ENCODE results near the gene ATP2B2. TPM values are rescaled to one million over a fixed set of nuclear protein-coding genes. Genes with fewer than 3 reads are reported as not detected.

ATP2B2 gene
- polyA plus RNA-seq, 12 donors: 0.85 to 11.8 (median 3.6) TPM; not detected in 2

DNA sequence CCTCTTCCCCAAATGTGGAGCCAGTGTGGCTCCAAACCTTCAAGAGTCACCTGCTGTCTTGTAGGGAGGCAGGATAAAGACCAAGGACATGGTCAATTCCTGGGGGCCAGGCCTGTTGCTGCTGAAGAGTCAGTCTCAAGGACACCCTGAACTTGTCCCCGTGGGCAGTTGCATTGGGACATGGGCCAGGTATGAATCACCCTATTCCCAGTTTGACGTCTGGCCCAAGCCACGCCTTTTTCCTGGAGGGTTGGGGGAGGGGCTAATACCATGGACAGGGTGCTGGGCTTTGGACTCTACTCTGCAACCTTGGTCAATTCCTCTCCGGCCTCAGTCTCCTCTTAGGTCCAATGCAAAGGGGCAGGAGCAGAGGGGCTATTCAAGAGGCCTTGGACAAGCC lies 10.4 kb downstream of the ATP2B2 start:
- no peak for DNase-seq

DNA sequence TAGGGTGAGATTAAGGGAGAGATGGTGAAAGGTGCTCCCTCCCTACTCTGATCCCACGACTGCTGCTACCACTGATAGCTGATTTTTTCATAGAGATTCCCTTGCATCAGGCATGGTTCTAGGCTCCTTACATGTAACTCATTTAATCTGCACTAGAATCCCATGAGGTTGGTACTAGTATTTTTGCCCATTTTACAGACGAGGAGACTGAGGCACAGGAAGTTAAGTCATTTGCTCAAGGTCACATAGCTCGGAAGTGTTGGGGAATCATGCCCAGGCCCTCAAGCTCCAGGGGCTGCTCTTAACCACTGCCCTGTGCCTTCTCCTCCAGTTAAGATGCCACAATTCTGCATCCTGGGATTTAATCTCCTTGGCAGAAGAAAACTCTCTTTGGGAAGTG lies 11.2 kb downstream of the ATP2B2 start:
- DNase-seq: no peak

DNA sequence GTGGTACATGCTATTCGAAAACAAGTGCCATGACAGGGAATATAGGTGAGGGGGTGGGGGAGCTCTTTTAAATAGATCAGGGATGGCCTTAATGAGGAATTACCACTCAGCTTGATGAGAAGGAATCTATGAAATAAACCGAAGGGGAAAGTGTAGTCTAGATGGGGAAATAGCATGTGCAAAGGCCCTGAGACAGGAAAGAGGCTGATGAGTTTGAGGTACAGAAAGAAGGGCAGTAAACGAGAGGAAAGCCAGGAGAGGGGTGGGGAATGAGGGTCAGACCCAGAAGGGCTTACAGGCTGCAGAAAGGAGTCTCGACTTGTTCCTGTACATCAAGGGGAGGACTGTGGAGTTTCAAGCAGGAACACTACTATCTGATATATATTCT lies 12.2 kb downstream of the ATP2B2 start:
- no peak for DNase-seq

DNA sequence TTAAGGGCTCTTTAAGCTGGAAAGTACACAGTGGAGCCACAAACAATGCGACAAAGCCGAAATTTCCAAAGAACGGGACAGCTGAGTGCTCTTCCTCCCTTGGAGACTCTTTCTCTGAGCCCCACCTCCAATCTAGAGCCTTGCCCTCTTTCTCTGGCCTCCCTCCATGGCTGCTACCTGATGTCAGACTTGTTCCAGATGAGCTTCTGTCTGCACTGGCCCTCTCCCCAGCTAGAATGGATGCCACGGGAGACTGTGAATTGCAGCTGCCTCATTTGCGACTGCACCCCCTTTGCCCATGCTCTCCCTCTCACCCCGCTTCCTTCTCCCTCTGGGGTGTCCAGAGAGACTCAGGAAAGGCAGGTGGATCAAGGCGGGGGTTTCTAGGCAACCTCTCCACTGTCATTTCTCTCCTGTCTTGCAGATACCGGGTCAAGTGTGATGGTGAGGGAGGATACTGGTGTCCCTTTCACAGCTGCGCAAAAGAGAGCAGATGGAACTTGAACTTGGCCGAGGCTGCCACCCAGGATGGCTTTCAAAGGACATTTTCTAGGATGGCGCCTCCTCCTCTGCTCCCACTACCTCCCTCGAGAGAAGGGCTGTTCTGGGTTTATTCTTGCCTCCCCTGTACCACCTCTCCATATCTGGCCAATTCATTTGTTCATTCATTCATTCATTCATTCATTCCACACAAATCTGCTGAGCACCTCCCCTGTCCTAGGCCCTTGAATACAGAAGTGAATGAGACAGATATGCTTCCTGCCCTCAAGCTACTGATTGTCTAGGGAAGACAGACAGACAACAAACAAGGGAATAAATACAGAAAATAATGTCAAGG lies 12.8 kb downstream of the ATP2B2 start:
- no peak for DNase-seq

DNA sequence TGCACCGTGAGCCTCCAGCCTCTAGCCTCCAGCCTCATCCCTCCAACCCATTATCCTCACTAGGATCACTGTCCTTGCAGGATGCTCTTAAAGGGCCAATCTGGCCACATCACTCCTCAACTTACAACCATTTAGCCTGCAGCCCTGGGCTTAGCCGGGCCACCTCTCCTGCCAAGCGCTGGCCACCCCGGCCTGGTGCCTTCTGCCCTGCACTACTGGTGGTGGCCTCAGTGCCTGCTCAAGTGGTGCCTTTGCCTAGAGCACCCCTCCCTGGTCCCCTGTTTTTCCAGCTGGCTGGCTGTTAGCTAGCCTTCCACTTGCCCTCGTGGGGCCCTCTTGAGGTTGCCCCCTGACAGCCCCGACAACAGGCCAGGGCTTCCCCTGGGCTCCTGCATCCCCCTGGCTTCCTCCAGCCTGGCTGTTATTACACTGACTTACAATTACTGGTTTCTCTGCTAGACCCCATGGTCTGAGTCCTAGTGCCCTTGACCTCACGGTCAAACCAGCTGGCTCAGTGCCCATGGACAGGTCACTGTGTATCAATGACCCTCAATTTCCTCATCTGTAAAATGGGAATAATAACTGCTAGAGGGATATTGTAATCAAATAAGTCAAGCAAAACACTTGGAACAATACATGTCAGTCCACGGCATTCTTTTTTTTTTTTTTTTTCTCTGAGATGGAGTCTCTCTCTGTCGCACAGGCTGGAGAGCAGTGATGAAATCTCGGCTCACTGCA lies 15.5 kb downstream of the ATP2B2 start:
- DNase-seq: no peak

DNA sequence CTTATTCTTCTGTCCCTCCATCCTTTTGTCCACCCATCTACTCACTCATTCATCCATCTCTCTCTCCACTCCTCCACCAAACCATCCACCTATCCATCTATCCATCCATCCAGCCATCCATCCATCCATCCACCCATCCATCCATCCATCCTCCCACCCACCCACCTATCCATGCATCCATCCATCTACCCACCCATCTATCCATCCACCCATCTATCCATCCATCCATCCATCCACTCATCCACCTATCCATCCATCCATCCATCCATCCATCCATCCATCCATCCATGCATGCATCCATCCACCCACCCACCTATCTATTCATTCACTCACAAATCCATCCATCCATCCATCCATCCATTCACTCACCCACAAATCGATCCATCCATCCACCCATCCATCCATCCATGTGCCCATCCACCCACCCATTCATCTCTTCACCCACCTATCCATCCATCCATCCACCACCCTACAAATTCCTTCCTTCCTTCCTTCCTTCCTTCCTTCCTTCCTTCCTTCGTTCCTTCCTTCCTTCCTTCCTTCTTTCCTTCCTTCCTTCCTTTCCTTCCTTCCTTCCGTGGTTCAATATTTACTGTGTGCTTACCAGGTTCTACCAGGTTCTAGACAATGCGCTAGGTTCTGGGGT lies 17.3 kb downstream of the ATP2B2 start:
- DNase-seq: no peak

DNA sequence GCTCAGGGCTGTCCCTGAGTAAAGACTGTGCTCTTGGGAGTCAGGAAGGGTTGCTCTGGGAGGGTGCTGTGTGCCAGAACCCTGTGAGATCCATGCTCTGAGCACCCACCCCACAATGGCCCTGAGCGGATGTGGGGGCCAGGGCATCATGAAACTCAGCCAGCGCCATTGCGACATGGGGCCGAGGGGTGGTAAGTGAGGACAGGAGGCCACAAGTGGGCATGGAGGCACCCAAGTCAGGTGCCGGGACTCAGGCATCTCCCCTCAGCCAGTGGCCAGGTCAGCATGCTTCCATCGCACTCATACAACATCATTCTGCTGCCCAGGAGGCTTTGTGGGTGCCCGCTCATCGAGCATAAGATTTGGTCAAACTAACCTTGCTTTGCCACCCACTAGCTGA lies 19.6 kb downstream of the ATP2B2 start:
- no peak for DNase-seq

DNA sequence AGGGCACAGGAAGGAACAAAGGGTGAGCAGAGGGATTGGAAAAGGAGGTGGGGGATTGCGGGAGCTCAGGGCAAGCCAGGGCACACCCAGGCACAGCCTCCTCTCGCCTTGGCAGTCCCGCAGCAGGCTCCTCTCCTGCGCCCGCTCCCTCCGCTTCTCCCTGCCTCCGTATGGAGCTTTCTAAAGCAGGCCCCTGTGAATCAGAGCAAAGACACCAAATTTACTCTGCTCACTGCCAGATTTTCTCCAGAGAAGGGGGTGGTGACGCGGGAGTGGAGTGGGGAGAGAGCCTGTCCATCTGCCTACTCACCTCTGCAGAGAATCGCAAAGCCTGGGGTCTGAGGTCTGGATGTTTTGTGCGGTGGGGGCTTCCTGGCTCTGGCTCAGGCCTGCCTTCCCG lies 20.0 kb downstream of the ATP2B2 start:
- no peak for DNase-seq

DNA sequence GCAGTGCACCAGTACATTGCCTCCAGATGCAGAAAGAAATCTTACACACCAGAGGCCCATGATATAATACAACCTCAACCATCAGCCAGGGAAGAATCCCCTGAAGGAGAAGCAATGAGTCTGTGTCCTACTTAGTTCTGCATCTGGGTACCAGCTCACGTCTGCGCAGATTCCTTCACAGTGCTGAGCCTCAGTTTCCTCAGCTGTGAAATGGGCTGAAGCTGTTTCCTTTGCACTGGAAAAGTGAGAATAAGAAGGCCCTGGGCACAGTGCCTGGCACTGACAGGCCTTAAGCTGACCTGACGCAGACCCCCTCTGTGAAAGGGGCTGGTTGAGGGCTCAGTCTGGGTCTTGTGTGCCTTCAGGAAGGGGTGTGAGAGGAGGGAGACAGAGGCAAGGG lies 20.7 kb downstream of the ATP2B2 start:
- no peak for DNase-seq

DNA sequence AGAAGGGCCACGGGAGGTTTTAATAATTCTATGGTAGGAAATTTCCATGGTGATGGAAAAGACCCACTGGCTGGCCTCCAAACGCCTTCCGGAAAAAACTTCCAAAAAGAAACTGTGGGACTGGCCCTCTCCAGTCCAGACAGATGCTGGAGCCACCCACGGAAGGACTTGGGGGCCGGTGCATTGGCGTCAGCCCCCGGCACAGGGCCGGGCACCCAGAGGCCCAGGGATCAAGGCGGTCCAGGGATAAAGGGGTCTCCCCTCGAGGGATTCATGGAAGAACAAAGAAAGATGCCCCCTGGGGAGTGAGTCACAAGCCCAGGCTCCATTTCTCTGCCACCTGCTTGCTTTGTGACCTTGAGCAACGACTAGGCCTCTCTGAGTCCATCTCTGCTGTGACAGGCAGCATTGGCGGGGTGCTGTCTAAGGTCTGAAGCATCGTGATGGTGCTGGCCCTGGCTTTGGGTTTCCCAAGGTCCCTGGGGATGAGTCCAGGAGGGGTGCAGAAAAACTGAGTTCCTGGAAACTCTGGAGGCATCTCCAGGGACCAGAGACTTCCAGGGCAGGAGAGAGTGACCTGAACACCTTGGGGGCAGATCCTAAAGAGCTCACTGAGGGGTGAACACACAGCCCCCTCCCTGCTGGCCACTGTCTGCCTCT lies 21.6 kb downstream of the ATP2B2 start:
- DNase-seq: no peak

DNA sequence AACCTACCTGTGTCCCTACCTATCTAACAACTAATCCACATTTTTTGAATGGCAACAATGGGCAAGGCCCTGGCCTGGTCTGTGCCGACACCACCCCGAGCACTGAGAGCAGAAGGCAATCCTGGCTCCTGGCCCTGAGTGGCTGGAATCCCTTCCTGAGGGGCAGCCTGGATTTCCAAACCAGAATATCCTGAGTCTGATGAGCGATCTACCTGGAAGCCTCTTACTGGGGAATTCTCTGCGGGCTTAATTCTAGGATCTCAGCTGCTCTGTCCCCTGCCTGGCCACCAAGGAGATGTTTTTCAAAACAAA lies 22.1 kb downstream of the ATP2B2 start:
- no peak for DNase-seq

DNA sequence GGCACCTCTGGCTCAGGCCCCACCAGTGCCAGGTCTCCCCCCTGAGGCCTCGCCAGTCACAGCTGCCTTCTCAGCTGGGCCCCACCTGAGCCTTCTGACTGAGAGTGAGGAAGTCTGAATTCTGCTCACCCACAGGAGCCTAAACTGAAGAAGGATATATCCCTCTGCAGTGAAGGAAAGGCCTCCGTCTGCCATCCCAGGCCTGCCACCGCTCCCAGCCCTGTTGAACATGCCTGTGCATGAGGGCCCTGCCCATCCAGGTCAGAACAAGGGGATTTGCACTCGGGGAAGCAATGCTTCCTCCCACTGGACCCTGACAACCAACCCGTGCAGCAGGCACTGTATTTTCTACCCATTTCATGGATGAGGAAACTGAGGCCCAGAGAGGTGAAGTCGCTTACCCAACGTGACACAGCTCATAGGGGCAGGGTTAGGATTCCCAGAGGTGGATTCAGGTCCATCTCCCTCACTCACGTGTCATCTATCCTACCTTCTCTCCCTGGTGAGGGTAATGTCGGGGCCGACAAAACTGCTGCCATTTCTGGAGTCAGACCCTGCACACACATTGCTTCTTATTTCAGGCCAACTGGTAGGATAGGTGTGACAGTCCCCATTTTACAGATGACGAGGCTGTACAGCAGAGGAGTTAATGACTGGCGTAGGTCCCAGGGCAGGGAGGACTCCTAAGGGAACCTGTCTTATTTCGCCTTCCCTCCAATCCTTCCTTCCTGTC lies 22.6 kb downstream of the ATP2B2 start:
- DNase-seq: no peak

DNA sequence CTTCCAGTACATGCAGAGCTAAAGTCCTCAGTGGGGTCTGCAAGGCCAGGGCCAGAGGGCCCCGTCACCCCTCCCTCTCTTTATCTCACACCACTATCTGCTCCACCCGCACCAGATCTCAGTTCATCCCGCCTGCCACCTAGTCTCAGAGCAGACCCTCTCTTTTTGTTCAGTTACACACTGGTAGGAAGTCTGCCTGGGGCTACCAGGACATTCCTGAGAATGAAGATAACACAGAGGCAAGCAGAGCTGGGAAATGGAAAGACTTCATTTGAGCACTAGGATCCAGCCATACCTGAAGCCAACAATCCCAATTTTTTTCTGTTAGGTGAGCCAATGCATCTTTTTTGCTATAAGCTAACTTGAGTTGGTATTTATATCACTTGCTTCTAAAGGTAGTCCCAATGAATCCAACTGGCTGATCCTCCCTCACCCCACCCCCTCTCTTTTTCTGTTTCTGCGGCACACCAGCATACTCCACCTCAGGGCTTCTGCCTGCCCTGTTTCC lies 24.5 kb downstream of the ATP2B2 start:
- DNase-seq: no peak

DNA sequence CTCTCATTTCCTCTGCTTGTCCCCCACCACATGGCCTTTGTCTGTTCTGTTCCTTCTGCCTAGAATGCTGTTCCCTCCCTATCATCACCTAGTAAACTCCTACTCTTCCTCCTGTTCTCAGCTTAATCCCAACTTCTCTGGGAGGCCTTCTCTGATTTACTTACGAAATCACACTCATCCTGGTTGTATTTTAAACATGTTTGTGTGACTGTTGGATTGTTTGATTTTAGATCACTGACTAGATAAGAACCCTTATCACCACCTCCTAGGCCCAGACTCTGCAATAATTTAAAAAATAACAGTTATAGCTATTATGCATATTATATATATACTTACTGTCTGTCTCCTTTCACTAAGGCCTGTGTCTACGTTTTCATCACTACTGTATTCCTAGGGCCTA lies 26.1 kb downstream of the ATP2B2 start:
- no peak for DNase-seq

DNA sequence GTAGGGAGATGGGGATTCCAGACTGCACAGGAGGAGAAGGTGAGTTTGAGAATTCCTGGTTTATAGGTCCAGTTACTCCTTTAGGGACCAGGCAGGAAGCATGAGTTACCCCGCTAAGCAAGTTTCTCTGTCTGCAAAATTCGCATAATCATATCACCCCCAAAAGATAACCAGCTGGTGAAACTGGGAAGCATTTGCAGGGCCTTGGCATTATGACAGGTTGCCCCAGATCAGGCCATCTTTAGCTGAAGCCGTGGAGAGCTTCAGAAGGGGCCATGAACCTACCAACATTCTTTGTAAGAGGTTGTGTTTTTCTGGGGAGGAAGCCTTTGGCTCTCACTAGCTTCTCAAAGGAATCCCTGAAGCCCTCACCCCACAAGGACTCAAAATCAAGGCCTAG lies 29.4 kb downstream of the ATP2B2 start:
- no peak for DNase-seq

DNA sequence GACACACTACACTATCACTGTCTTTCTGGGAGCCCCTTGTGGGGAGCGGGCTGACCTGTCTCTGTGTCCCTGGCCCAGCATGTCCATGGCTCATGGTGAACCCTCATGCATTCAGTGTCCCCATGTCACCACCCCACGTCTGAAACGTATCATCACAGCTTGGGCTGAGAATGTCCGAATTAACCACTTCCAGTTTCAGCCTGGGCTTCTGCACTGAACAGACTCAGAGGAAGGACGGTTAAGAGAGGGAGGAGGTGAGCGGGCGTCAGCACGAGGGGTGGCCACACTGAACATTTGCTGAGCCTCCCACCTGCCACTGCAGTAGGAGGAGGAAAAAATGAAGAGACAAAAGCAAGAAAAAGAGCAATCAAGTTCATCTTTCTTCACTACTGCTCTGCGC lies 30.5 kb downstream of the ATP2B2 start:
- DNase-seq: no peak

DNA sequence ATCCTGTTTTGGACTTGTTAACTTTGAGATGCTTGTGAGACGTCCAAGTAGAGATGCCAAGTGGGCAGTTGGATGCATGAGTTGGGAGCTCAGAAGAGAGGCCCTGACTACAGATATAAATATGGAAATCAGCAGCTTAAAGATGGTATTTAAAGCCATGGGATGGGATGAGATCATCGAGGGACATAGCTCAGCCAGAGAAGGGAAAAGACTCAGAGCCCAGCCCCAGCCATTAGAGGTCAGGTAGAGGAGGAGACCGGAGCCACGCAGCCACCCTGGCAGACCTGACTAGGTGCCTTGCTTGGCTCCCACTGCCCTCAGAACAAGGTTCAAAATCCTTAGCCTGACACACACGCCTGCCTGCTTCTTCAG lies 31.1 kb downstream of the ATP2B2 start:
- DNase-seq: no peak

DNA sequence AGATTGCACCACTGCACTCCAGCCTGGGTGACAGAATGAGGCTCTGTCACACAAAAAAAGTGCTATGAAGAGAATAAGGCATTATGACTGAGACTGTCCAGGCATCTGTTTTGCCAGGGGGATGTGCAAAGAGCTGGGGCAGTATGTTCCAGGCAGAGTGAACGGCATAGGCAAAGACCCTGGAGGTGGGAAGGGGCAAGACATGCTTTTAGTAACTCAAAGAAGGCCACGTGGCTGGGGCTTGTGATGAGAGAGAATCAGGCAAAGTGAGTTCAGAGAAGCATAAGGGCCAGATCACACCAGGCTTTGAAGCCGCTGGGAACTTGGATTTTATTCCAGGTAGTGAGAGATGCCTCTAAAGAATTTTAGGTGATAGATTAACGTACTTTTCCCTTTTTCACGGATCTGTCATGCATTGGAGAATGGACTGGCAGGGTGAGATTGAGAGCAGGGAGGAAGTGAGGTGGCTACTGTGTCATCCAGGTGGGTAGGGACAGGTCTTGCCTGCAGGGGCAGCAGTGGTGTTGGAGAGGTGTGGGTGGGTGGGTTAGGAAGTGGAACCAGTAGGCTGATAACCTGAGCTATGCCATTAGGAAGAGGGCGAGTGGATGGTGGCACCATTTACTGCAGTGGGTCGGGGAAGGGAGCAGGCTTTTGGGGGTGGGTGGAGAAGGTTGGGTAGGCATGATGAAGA lies 31.7 kb downstream of the ATP2B2 start:
- no peak for DNase-seq

DNA sequence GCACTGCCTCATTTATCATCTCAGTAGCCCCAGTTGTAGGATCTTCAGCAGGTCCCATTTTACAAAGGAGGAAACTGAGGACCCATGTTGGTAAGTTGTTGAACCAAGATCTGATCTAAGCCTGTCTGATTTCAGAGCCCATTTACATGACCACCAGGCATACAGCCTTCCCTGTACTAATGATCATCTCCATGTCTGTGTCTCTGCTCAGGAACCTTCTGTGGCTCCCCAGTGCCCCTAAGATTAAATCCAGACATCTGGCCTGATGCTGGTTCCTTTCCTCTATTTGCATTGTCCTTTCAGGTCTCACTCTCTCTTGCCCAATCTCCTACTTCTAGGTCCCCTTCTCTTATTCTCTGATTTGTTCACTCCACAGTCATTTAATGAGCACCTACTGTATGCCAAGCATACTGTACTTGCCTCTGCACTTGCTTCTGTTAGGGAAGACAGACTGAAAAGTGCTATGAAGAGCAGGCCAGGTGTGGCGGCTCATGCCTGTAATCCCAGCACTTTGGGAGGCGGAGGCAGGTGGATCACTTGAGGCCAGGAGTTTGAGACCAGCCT lies 32.4 kb downstream of the ATP2B2 start:
- no peak for DNase-seq

DNA sequence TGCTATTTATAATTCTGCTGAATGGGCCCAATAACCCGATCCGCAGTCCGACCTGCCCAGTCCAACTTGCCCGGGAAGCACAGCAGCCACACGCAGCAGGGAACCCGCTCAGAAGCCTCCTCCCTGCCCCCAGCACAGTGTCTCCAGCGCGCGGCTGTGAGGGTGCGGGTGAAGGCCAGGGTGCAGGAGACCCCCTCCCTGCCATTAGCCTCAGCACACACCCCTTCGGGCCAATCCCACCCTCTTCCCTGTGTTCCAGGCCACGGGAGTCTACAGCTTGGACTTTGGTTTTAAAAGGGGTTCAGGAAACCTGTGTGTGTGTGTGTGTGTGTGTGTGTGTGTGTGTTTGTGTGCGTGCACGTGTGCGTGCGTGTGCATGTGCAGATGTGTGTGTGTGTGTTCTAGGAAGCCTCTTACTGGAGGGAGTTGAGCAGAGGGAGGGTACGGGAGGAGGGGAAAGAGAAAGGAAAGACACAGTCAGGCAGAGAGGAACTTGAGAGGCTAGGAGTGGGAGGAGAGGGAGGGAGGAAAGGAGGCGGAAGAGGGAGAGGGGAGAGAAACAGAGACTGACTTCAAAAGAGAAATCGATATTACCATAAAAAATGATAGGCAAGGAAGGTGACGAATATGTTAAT lies 34.2 kb downstream of the ATP2B2 start:
- peak; percentile 25 for DNase-seq
